Subcutaneous adipose tissue (tissue), 4 donors: ENCODE data around the gene ZDHHC11B. TPM values are rescaled to one million over a fixed set of nuclear protein-coding genes. Genes with fewer than 3 reads are reported as not detected.

Experiments
- total RNA-seq, 4 donors: library from RNA; depleted of rRNA; stranded (reverse); fragments of >200 nt; gene quantifications; one replicate each; pipeline ENCODE4 v1.1.0, GENCODE V29; 2016
- TF ChIP-seq, protein P1 (sequence below): fragments of 450-650 bp; IDR thresholded peaks from one replicate; pipeline ENCODE4 v1.5.1; 2016; ENCODE audit warnings: low read depth, mild to moderate bottlenecking, control low read depth, antibody characterized with exemption, moderate library complexity

The ZDHHC11B gene
- total RNA-seq, 4 donors from 2014 or later, result 0.19 to 2.3 (median 0.39) TPM

DNA sequence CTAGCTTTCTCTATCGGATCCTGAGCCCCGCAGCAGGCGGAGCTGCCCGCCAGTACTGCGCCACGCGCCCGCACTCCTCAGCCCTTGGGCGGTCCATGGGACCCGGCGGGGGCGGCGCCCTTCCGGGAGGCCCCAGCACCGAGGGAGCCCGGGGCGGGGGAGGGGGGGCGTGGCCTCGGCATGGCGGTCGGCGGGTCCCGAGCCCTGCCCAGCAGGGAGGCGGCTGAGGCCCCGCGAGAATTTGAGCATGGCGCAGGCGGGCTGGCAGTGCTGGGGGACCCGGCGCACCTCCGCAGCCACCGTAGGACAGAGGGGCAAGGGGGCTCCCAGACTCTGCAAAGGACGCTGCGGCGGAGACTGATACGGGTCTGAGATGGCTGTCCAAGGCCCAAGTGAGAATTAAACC lies 6.8 kb downstream of the ZDHHC11B start:
- TF ChIP-seq, protein P1, sequence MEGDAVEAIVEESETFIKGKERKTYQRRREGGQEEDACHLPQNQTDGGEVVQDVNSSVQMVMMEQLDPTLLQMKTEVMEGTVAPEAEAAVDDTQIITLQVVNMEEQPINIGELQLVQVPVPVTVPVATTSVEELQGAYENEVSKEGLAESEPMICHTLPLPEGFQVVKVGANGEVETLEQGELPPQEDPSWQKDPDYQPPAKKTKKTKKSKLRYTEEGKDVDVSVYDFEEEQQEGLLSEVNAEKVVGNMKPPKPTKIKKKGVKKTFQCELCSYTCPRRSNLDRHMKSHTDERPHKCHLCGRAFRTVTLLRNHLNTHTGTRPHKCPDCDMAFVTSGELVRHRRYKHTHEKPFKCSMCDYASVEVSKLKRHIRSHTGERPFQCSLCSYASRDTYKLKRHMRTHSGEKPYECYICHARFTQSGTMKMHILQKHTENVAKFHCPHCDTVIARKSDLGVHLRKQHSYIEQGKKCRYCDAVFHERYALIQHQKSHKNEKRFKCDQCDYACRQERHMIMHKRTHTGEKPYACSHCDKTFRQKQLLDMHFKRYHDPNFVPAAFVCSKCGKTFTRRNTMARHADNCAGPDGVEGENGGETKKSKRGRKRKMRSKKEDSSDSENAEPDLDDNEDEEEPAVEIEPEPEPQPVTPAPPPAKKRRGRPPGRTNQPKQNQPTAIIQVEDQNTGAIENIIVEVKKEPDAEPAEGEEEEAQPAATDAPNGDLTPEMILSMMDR, result no peak

GRCh38 chr5:776862-777711 lies 7.4 kb downstream of the ZDHHC11B start:
- TF ChIP-seq, protein P1, result no peak

GRCh38 chr5:775961-776861 lies 8.3 kb downstream of the ZDHHC11B start:
- TF ChIP-seq, protein P1, result no peak

GRCh38 chr5:773517-774264 lies 10.8 kb downstream of the ZDHHC11B start:
- TF ChIP-seq, protein P1, result no peak

GRCh38 chr5:766666-767431 lies 17.7 kb downstream of the ZDHHC11B start:
- TF ChIP-seq, protein P1, result no peak

GRCh38 chr5:765948-766631 lies 18.4 kb downstream of the ZDHHC11B start:
- TF ChIP-seq, protein P1, result no peak
